GM23248 (cell line): ENCODE results near the gene BAX. TPM values are rescaled to one million over a fixed set of nuclear protein-coding genes. Genes with fewer than 3 reads are reported as not detected.

ENCODE experiments used
- DNase-seq: peaks from one replicate; pipeline ENCODE4 v3.0.0-alpha.2; 2015
- H2AFZ ChIP-seq: fragments of 200-600 bp; sonication (generic); 2 replicates; pipeline ENCODE4 v1.6.1; 2016; ENCODE audit warnings: antibody characterized with exemption
- H3F3A ChIP-seq: fragments of 200-600 bp; sonication (generic); 2 replicates; pipeline ENCODE4 v1.6.1; 2016; ENCODE audit warnings: mild to moderate bottlenecking, antibody characterized with exemption, mixed run types; ENCODE audit not compliant: insufficient read depth
- H3K27ac ChIP-seq: fragments of 200-600 bp; sonication (generic); 2 replicates; pipeline ENCODE4 v1.5.1; 2016; ENCODE audit warnings: mild to moderate bottlenecking
- H3K27me3 ChIP-seq: fragments of 200-600 bp; sonication (generic); replicated peaks from 2 replicates; pipeline ENCODE4 v1.6.1; 2016; ENCODE audit warnings: mild to moderate bottlenecking; ENCODE audit not compliant: insufficient read depth
- H3K36me3 ChIP-seq: fragments of 200-600 bp; sonication (generic); 2 replicates; pipeline ENCODE4 v1.6.1; 2016; ENCODE audit warnings: low read depth, mild to moderate bottlenecking
- H3K4me1 ChIP-seq: fragments of 200-600 bp; sonication (generic); 2 replicates; pipeline ENCODE4 v1.6.1; 2016; ENCODE audit warnings: mild to moderate bottlenecking; ENCODE audit not compliant: insufficient read depth
- H3K4me2 ChIP-seq: fragments of 200-600 bp; sonication (generic); one replicate; pipeline ENCODE4 v1.6.1; 2016; ENCODE audit warnings: mild to moderate bottlenecking; ENCODE audit not compliant: unreplicated experiment
- H3K4me3 ChIP-seq: fragments of 200-600 bp; sonication (generic); 2 replicates; pipeline ENCODE4 v1.5.1; 2016; ENCODE audit warnings: mild to moderate bottlenecking
- H3K79me2 ChIP-seq: fragments of 200-600 bp; sonication (generic); 2 replicates; pipeline ENCODE4 v1.6.1; 2016; ENCODE audit warnings: mild to moderate bottlenecking; ENCODE audit not compliant: insufficient read depth
- H3K9ac ChIP-seq: fragments of 200-600 bp; sonication (generic); 2 replicates; pipeline ENCODE4 v1.6.1; 2016; ENCODE audit warnings: mild to moderate bottlenecking
- H3K9me2 ChIP-seq: fragments of 200-600 bp; sonication (generic); 2 replicates; pipeline ENCODE4 v1.6.1; 2016; ENCODE audit warnings: mixed run types, mild to moderate bottlenecking, moderate library complexity; ENCODE audit not compliant: insufficient read depth
- H3K9me3 ChIP-seq: fragments of 200-600 bp; sonication (generic); one replicate; pipeline ENCODE4 v1.6.1; 2017; ENCODE audit warnings: low read depth
- H4K20me1 ChIP-seq: fragments of 200-600 bp; sonication (generic); 2 replicates; pipeline ENCODE4 v1.6.0; 2016; ENCODE audit not compliant: insufficient read depth
- EZH2 ChIP-seq: fragments of 200-600 bp; sonication (generic); IDR thresholded peaks from 2 replicates; pipeline ENCODE4 v1.6.1; 2018; ENCODE audit warnings: antibody characterized with exemption, mild to moderate bottlenecking; ENCODE audit not compliant: insufficient read depth, poor library complexity, severe bottlenecking
- EZH2phosphoT487 ChIP-seq: fragments of 200-600 bp; sonication (generic); IDR thresholded peaks from 2 replicates; pipeline ENCODE4 v1.6.1; 2018; ENCODE audit warnings: antibody characterized with exemption, moderate library complexity, mild to moderate bottlenecking, low read depth; ENCODE audit not compliant: insufficient read depth
- WGBS, 2 experiments: methylation state at CpG; one replicate each; pipeline ENCODE4 v1.1.6; 2015 to 2017; ENCODE audit warnings: low lambda C conversion rate in 2 of 2, low coverage in 1 of 2; ENCODE audit errors: missing lambda C conversion rate in 2 of 2; 5-methylcytosine and 5-hydroxymethylcytosine counted together
- in situ Hi-C: fragments of 300-500 bp; cut with MboI; formaldehyde crosslinking; loops from 2 replicates; pipeline ENCODE4 v1.15.0; 2020
- polyA plus RNA-seq: library from polyadenylated mRNA; unstranded; fragments of >200 nt; fragmentation: Nextera tagmentation; extraction: Ambion mirVana; gene quantifications from 2 replicates; pipeline ENCODE4 v1.2.1, GENCODE V29; 2016
- total RNA-seq: library from RNA; depleted of rRNA; stranded (reverse); fragments of >200 nt; shearing (Covaris generic); gene quantifications from 2 replicates; pipeline ENCODE4 v1.2.3, GENCODE V29; 2014

The BAX gene
- total and polyA plus RNA-seq, 2 experiments from 2014 or later: 97.3 to 106 TPM

DNA sequence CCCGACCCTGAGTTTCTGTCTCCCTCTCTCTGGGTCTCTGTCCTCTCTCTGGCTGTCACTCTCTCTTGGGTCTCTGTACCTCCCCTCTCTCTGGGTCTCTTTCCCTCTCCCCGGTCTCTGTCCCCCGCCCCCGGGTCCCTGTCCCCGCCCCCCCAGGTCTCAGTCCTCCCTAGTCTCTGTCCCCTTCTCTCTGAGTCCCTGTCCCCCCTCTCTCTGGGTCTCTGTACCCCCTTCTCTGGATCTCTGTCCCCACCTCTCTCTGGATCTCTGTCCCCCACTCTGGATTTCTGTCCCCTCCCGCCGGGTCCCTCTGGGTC lies 8.1 kb downstream of the BAX start:
- no peak for TF ChIP-seq EZH2
- TF ChIP-seq EZH2phosphoT487: no peak
- no peak overlapping the region for H3K4me2 ChIP-seq
- H3K36me3 ChIP-seq: peaks cover 16% of the 10 kb centered on the region; the same call in 1 of the 2 replicates
- H4K20me1 ChIP-seq: peaks cover 12% of the 10 kb centered on the region; the same call in 1 of the 2 replicates
- H3K4me1 ChIP-seq: peaks cover 28% of the 10 kb centered on the region
- in situ Hi-C loops: no loop called here
- H3K27ac ChIP-seq: peak overlapping the region; percentile 97; the same call in 1 of the 2 replicates
- no peak overlapping the region for H3K4me3 ChIP-seq
- H3F3A ChIP-seq: peaks cover 55% of the 10 kb centered on the region
- no peaks in the 10 kb centered on the region for H3K9me2 ChIP-seq
- H2AFZ ChIP-seq: no peak overlapping the region
- no peak for DNase-seq
- no peaks in the 10 kb centered on the region for H3K9me3 ChIP-seq
- H3K27me3 ChIP-seq: no peaks in the 10 kb centered on the region
- peak overlapping the region; percentile 85 for H3K9ac ChIP-seq
- peaks cover 25% of the 10 kb centered on the region for H3K79me2 ChIP-seq
- WGBS, 2 experiments: 56% methylated on average over 7 of the region's 7 CpGs; no CpG with 5 or more reads in 1 of the 2 experiments

GRCh38 chr19:48963371-48964204 lies 8.9 kb downstream of the BAX start:
- DNase-seq: peak; percentile 85
- peaks cover 12% of the 10 kb centered on the region; the same call in 1 of the 2 replicates for H4K20me1 ChIP-seq
- H3K9me2 ChIP-seq: no peaks in the 10 kb centered on the region
- peaks cover 22% of the 10 kb centered on the region for H3K79me2 ChIP-seq
- in situ Hi-C loops: no loop called here
- no peaks in the 10 kb centered on the region for H3K27me3 ChIP-seq
- H3K9ac ChIP-seq: peak overlapping the region; percentile 85
- H3K9me3 ChIP-seq: no peaks in the 10 kb centered on the region
- 3 to 7% methylated on average over 23 to 25 of the region's 28 CpGs for WGBS, 2 experiments
- H3K27ac ChIP-seq: peak overlapping the region; percentile 97
- peaks cover 28% of the 10 kb centered on the region for H3K4me1 ChIP-seq
- H3K4me2 ChIP-seq: peak overlapping the region; percentile 87
- peaks cover 16% of the 10 kb centered on the region; the same call in 1 of the 2 replicates for H3K36me3 ChIP-seq
- TF ChIP-seq EZH2phosphoT487 (no peak), EZH2 (no peak)
- peak overlapping the region; percentile 48 for H2AFZ ChIP-seq
- H3K4me3 ChIP-seq: peak overlapping the region; percentile 58
- peaks cover 58% of the 10 kb centered on the region for H3F3A ChIP-seq

- no peaks in the 10 kb centered on the region for H3K9me2 ChIP-seq
- H4K20me1 ChIP-seq: peaks cover 12% of the 10 kb centered on the region; the same call in 1 of the 2 replicates
- DNase-seq: peak; percentile 85
- H3K4me2 ChIP-seq: peak overlapping the region; percentile 87
- in situ Hi-C loops: no loop called here
- H3K27me3 ChIP-seq: no peaks in the 10 kb centered on the region
- peaks cover 19% of the 10 kb centered on the region; the same call in 1 of the 2 replicates for H3K36me3 ChIP-seq
- H2AFZ ChIP-seq: peak overlapping the region; percentile 16
- peak overlapping the region; percentile 58 for H3K4me3 ChIP-seq
- TF ChIP-seq EZH2: no peak
- TF ChIP-seq EZH2phosphoT487: no peak
- H3K9ac ChIP-seq: peak overlapping the region; percentile 85
- no peaks in the 10 kb centered on the region for H3K9me3 ChIP-seq
- peak overlapping the region; percentile 97 for H3K27ac ChIP-seq
- WGBS, 2 experiments: 5 to 10% methylated on average over 19 of the region's 19 CpGs
- H3F3A ChIP-seq: peaks cover 57% of the 10 kb centered on the region
- peaks cover 22% of the 10 kb centered on the region for H3K79me2 ChIP-seq
- peaks cover 28% of the 10 kb centered on the region for H3K4me1 ChIP-seq
These were observed 9.7 kb downstream of the BAX start for GRCh38 chr19:48964205-48965039.

DNA sequence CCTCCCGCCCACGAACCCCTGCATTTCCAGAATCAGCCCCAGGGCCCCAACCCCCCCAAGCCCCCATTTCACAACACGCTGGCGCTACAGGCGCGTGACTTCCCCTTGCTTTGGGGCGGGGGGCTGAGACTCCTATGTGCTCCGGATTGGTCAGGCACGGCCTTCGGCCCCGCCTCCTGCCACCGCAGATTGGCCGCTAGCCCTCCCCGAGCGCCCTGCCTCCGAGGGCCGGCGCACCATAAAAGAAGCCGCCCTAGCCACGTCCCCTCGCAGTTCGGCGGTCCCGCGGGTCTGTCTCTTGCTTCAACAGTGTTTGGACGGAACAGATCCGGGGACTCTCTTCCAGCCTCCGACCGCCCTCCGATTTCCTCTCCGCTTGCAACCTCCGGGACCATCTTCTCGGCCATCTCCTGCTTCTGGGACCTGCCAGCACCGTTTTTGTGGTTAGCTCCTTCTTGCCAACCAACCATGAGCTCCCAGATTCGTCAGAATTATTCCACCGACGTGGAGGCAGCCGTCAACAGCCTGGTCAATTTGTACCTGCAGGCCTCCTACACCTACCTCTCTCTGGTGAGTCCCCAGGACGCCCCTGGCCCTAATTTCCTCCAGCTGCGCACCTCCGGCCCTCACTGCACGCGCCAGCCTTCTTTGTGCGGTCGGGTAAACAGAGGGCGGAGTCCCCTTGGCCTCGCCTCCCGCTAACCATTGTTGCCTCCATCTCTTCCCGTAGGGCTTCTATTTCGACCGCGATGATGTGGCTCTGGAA lies 10.5 kb downstream of the BAX start, which contains the start of gene FTL:
FTL (plus strand) TSS at position 270 of the 766 bp plus-strand sequence; CDS start at position 469, 199 bp downstream.
- H3K4me2 ChIP-seq: peak within 1 kb of the TSS; percentile 98
- TF ChIP-seq EZH2phosphoT487 (no peak), EZH2 (no peak)
- no peaks in the 10 kb centered on the region for H3K9me2 ChIP-seq
- peak within 1 kb of the TSS; percentile 16 for H2AFZ ChIP-seq
- H3K79me2 ChIP-seq: peaks cover 22% of the 10 kb centered on the region
- no peaks in the 10 kb centered on the region for H3K27me3 ChIP-seq
- H3K9me3 ChIP-seq: no peaks in the 10 kb centered on the region
- H4K20me1 ChIP-seq: peaks cover 12% of the 10 kb centered on the region; the same call in 1 of the 2 replicates
- peak; percentile 95 for DNase-seq
- peak within 1 kb of the TSS; percentile 95 for H3K9ac ChIP-seq
- H3K36me3 ChIP-seq: peaks cover 26% of the 10 kb centered on the region; the same call in 1 of the 2 replicates
- in situ Hi-C loops: no loop called here
- WGBS, 2 experiments: 0 to 1% methylated on average over 44 to 52 of the region's 52 CpGs
- peak within 1 kb of the TSS; percentile 97 for H3K27ac ChIP-seq
- peak within 1 kb of the TSS; percentile 97 for H3K4me3 ChIP-seq
- peaks cover 60% of the 10 kb centered on the region for H3F3A ChIP-seq
- H3K4me1 ChIP-seq: peaks cover 28% of the 10 kb centered on the region
